ENCODE results near the gene ASPG. TPM values are rescaled to one million over a fixed set of nuclear protein-coding genes. Genes with fewer than 3 reads are reported as not detected.
A peak's percentile ranks its signal among the peaks of the same experiment; 100 is the strongest.

Gene ASPG
- total RNA-seq, 1 experiment from 2014 or later: not detected

GRCh38 chr14:104107611-104108569 lies 22.4 kb downstream of the ASPG start:
- Histone ChIP-seq H3K27ac (no peak overlapping the region), H3K9me2 (ENCODE audit: insufficient read depth) (no peaks in the 10 kb centered on the region), H3F3A (ENCODE audit: insufficient read depth, low read depth) (no peaks in the 10 kb centered on the region), H3K9me3 (ENCODE audit: insufficient read depth, low read depth) (no peaks in the 10 kb centered on the region), H3K79me2 (ENCODE audit: low read depth) (no peaks in the 10 kb centered on the region), H3K4me2 (peak overlapping the region; percentile 51), H2AFZ (no peak overlapping the region), H3K4me3 (no peak overlapping the region), H3K4me1 (replicated peaks; ENCODE audit: insufficient read depth) (0 out of 2 replicates have a peak, but pooled peaks cover 7% of the 10 kb centered on the region), H3K36me3 (ENCODE audit: low read depth) (no peaks in the 10 kb centered on the region), H3K27me3 (ENCODE audit: insufficient read depth, low read depth) (no peaks in the 10 kb centered on the region), H4K20me1 (ENCODE audit: insufficient read depth) (no peaks in the 10 kb centered on the region)
- CTCF ChIA-PET: no interaction called here
- BruUV-seq (replicated peaks): no TSS peak
- POLR2A ChIA-PET (ENCODE audit: unreplicated experiment): interaction anchor here (0.6 kb wide), 1 partner anchor 14 kb away, joined by 5 read pairs; no protein-coding TSS in a partner anchor
- TF ChIP-seq EZH2 (IDR thresholded peaks at IDR 0.05; ENCODE audit: low read depth): no peak
- TF ChIP-seq CTCF (conservative IDR thresholded peaks at IDR 0.05): no peak
- DNase-seq: peak in 1 of 2 experiments; percentile 67
- intact Hi-C loops (cut with micrococcal nuclease; ENCODE audit: unreplicated experiment): no loop called here

- Histone ChIP-seq H3K4me3 (no peak overlapping the region), H3K9me3 (ENCODE audit: insufficient read depth, low read depth) (no peaks in the 10 kb centered on the region), H3K27me3 (ENCODE audit: insufficient read depth, low read depth) (no peaks in the 10 kb centered on the region), H3K36me3 (ENCODE audit: low read depth) (no peaks in the 10 kb centered on the region), H2AFZ (no peak overlapping the region), H4K20me1 (ENCODE audit: insufficient read depth) (no peaks in the 10 kb centered on the region), H3K4me2 (peak overlapping the region; percentile 51), H3K9me2 (ENCODE audit: insufficient read depth) (no peaks in the 10 kb centered on the region), H3F3A (ENCODE audit: insufficient read depth, low read depth) (no peaks in the 10 kb centered on the region), H3K27ac (no peak overlapping the region), H3K79me2 (ENCODE audit: low read depth) (no peaks in the 10 kb centered on the region), H3K4me1 (replicated peaks; ENCODE audit: insufficient read depth) (0 out of 2 replicates have a peak, but pooled peaks cover 7% of the 10 kb centered on the region)
- no TSS peak for BruUV-seq (replicated peaks)
- no peak for TF ChIP-seq CTCF (conservative IDR thresholded peaks at IDR 0.05)
- no peak for TF ChIP-seq EZH2 (IDR thresholded peaks at IDR 0.05; ENCODE audit: low read depth)
- POLR2A ChIA-PET (ENCODE audit: unreplicated experiment): interaction anchor here (0.6 kb wide), 3 partner anchors 15 to 1480 kb away, joined by 3 to 5 read pairs (median 3); no protein-coding TSS in a partner anchor
- DNase-seq: no peak
- intact Hi-C loops (cut with micrococcal nuclease; ENCODE audit: unreplicated experiment): no loop called here
- CTCF ChIA-PET: no interaction called here
Measured at GRCh38 chr14:104108570-104109541, 23.4 kb downstream of the ASPG start.

- ChIA-PET CTCF (no interaction called here), POLR2A (ENCODE audit: unreplicated experiment) (no interaction called here)
- Histone ChIP-seq H3K4me2 (no peak overlapping the region), H4K20me1 (ENCODE audit: insufficient read depth) (no peaks in the 10 kb centered on the region), H3K36me3 (ENCODE audit: low read depth) (no peaks in the 10 kb centered on the region), H3K9me3 (ENCODE audit: insufficient read depth, low read depth) (no peaks in the 10 kb centered on the region), H3K9me2 (ENCODE audit: insufficient read depth) (no peaks in the 10 kb centered on the region), H3K27ac (no peak overlapping the region), H3K27me3 (ENCODE audit: insufficient read depth, low read depth) (no peaks in the 10 kb centered on the region), H3K4me3 (no peak overlapping the region), H2AFZ (no peak overlapping the region), H3K79me2 (ENCODE audit: low read depth) (no peaks in the 10 kb centered on the region), H3K4me1 (replicated peaks; ENCODE audit: insufficient read depth) (0 out of 2 replicates have a peak, but pooled peaks cover 7% of the 10 kb centered on the region), H3F3A (ENCODE audit: insufficient read depth, low read depth) (no peaks in the 10 kb centered on the region; the same call in 1 of the 2 replicates)
- TF ChIP-seq EZH2 (IDR thresholded peaks at IDR 0.05; ENCODE audit: low read depth): no peak
- TF ChIP-seq CTCF (conservative IDR thresholded peaks at IDR 0.05): no peak
- no TSS peak for BruUV-seq (replicated peaks)
- DNase-seq: no peak
- intact Hi-C loops (cut with micrococcal nuclease; ENCODE audit: unreplicated experiment): no loop called here
Measured at GRCh38 chr14:104109731-104110361, 24.3 kb downstream of the ASPG start.

Measured in PC-9 (cell line).